HCT116 (cell line): Measurements from ENCODE around the gene CAVIN2. TPM values are rescaled to one million over a fixed set of nuclear protein-coding genes. Genes with fewer than 3 reads are reported as not detected.

ENCODE experiments used
- ATAC-seq: fragments of 200-7000 bp; cut with Tn5 transposase; 2 replicates; pipeline ENCODE4 v1.9.1; 2020; ENCODE audit warnings: mild to moderate bottlenecking, moderate library complexity
- BruUV-seq: library from RNA; stranded (reverse); fragments of 400-500 nt; replicated peaks from 2 replicates; lab custom pipeline; 2021; lab: Mats Ljungman, UMichigan
- CTCF ChIA-PET: fragments of 300-600 bp; sonication (Branson Sonifier 250); formaldehyde crosslinking; loops from one replicate; lab custom pipeline; 2021; ENCODE audit warnings: antibody characterized with exemption; lab: Charles Lee
- POLR2A ChIA-PET: fragments of 300-600, 350-600 bp; sonication (Branson Sonifier 250); formaldehyde crosslinking; loops from one replicate; lab custom pipeline; 2021; ENCODE audit warnings: antibody characterized with exemption; lab: Charles Lee
- RAD21 ChIA-PET, 2 experiments: fragments of 300-600 bp; sonication (Branson Sonifier 250); formaldehyde crosslinking; loops; one replicate each; lab custom pipeline; 2023; ENCODE audit warnings: low total read pairs in 2 of 2; ENCODE audit not compliant: uncharacterized antibody in 2 of 2, unreplicated experiment in 2 of 2, low non-redundant PET in 1 of 2; lab: Charles Lee
- DNase-seq: peaks from one replicate; pipeline ENCODE4 v3.0.0-alpha.2; 2010; ENCODE audit warnings: low read depth, low spot score
- H2AFZ ChIP-seq: fragments of 200-600 bp; shearing (Covaris generic), sonication (generic); 2 replicates; pipeline ENCODE4 v1.6.1; 2017; ENCODE audit warnings: low read depth, mixed run types, mixed read lengths, antibody characterized with exemption, low read length; ENCODE audit not compliant: poor library complexity, severe bottlenecking
- H3K27ac ChIP-seq: 2 replicates; pipeline ENCODE4 v1.5.1; 2012; ENCODE audit warnings: low read depth, low read length
- H3K27me3 ChIP-seq: fragments of 200-600 bp; sonication (generic); 2 replicates; pipeline ENCODE4 v1.6.1; 2016; ENCODE audit warnings: mixed run types, low read length, mixed read lengths; ENCODE audit not compliant: insufficient read depth
- H3K36me3 ChIP-seq, 2 experiments: fragments of 200-500 bp in 1 of 2; fragments of 200-600 bp in 1 of 2; sonication (Bioruptor generic) in 1 of 2; sonication (generic) in 1 of 2; 2 replicates each; pipeline versions ENCODE4 v1.5.1 to v1.6.1; 2014 to 2016; ENCODE audit warnings: low read length in 2 of 2, inconsistent platforms in 1 of 2, mixed read lengths in 1 of 2, mixed run types in 1 of 2; ENCODE audit not compliant: insufficient read depth in 2 of 2, control insufficient read depth in 1 of 2
- H3K4me1 ChIP-seq, 2 experiments: fragments of 200-600 bp in 1 of 2; sonication (generic) in 1 of 2; 2 replicates each; pipeline versions ENCODE4 v1.5.1 to v1.6.1; 2012 to 2017; ENCODE audit warnings: low read length in 2 of 2, inconsistent platforms in 1 of 2, mild to moderate bottlenecking in 1 of 2, mixed read lengths in 1 of 2, mixed run types in 1 of 2, moderate library complexity in 1 of 2; ENCODE audit not compliant: insufficient read depth in 2 of 2, control insufficient read depth in 1 of 2
- H3K4me2 ChIP-seq: fragments of 200-600 bp; sonication (generic); 2 replicates; pipeline ENCODE4 v1.6.1; 2017; ENCODE audit warnings: mixed run types, low read length, mixed read lengths
- H3K4me3 ChIP-seq, 2 experiments: fragments of 200-600 bp in 1 of 2; sonication (generic) in 1 of 2; replicated peaks in 1 of 2; 2 replicates each; pipeline ENCODE4 v1.5.1; 2011 to 2016; ENCODE audit warnings: low read length in 2 of 2, control low read depth in 1 of 2, low read depth in 1 of 2, mild to moderate bottlenecking in 1 of 2, mixed read lengths in 1 of 2, mixed run types in 1 of 2
- H3K79me2 ChIP-seq: fragments of 200-600 bp; sonication (generic); 2 replicates; pipeline ENCODE4 v1.6.1; 2017; ENCODE audit warnings: mild to moderate bottlenecking, mixed run types, low read length, moderate library complexity, mixed read lengths; ENCODE audit not compliant: insufficient read depth
- H3K9ac ChIP-seq: fragments of 200-600 bp; sonication (generic); 2 replicates; pipeline ENCODE4 v1.6.1; 2016; ENCODE audit warnings: low read length, mixed read lengths
- H3K9me2 ChIP-seq: fragments of 200-600 bp; sonication (generic), shearing (Covaris generic); 2 replicates; pipeline ENCODE4 v1.6.1; 2017; ENCODE audit warnings: mixed run types, mild to moderate bottlenecking, moderate library complexity; ENCODE audit not compliant: insufficient read depth
- H3K9me3 ChIP-seq, 2 experiments: fragments of 200-500 bp in 1 of 2; fragments of 200-600 bp in 1 of 2; sonication (Bioruptor generic) in 1 of 2; sonication (generic) in 1 of 2; 2 replicates each; pipeline ENCODE4 v1.6.1; 2014 to 2017; ENCODE audit warnings: low read length in 2 of 2, mixed read lengths in 2 of 2, inconsistent platforms in 1 of 2, low read depth in 1 of 2, mild to moderate bottlenecking in 1 of 2, mixed run types in 1 of 2, moderate library complexity in 1 of 2; ENCODE audit not compliant: control insufficient read depth in 1 of 2, insufficient read depth in 1 of 2
- H4K20me1 ChIP-seq: fragments of 200-600 bp; sonication (generic), shearing (Covaris generic); 2 replicates; pipeline ENCODE4 v1.6.1; 2017; ENCODE audit warnings: mixed run types, mild to moderate bottlenecking, moderate library complexity; ENCODE audit not compliant: insufficient read depth
- CEBPB ChIP-seq: IDR thresholded peaks from 2 replicates; pipeline ENCODE4 v1.6.1; 2012; ENCODE audit warnings: low read depth
- JUND ChIP-seq: IDR thresholded peaks from 2 replicates; pipeline ENCODE4 v1.6.1; 2012
- POLR2A ChIP-seq: IDR thresholded peaks from 2 replicates; pipeline ENCODE4 v1.7.0; 2011; ENCODE audit warnings: borderline replicate concordance; ENCODE audit not compliant: insufficient read depth, insufficient read length; ENCODE audit errors: extremely low read depth
- RAD21 ChIP-seq: IDR thresholded peaks from 2 replicates; pipeline ENCODE4 v1.6.1; 2012; ENCODE audit warnings: low read depth, mild to moderate bottlenecking
- SIN3A ChIP-seq: IDR thresholded peaks from 2 replicates; pipeline ENCODE4 v1.6.1; 2012; ENCODE audit warnings: low read depth
- SRF ChIP-seq: IDR thresholded peaks from 2 replicates; pipeline ENCODE4 v1.6.1; 2012; ENCODE audit warnings: low read depth
- TCF7L2 ChIP-seq: IDR thresholded peaks from 2 replicates; pipeline ENCODE4 v1.7.0; 2011; ENCODE audit warnings: borderline replicate concordance, inconsistent platforms; ENCODE audit not compliant: insufficient read depth, insufficient read length; ENCODE audit errors: extremely low read depth
- ZFX ChIP-seq: fragments of 450-650 bp; IDR thresholded peaks from 2 replicates; pipeline ENCODE4 v1.6.1; 2017
- intact Hi-C: fragments of 100-400 bp; cut with micrococcal nuclease; formaldehyde crosslinking; loops from 2 replicates; pipeline ENCODE4 v1.10.0; 2022
- total RNA-seq: library from RNA; stranded (reverse); gene quantifications from one replicate; pipeline ENCODE4 v1.2.1, GENCODE V29; 2021; ENCODE audit not compliant: unreplicated experiment
- TF ChIP-seq, protein P1 (sequence below): IDR thresholded peaks from 2 replicates; pipeline ENCODE4 v1.6.1; 2012

Gene CAVIN2
- total RNA-seq, 1 experiment from 2014 or later: 0.27 TPM

GRCh38 chr2:191799526-191799925 is 47.4 kb downstream of the CAVIN2 start:
- TF ChIP-seq JUND: no peak
- TF ChIP-seq RAD21: no peak
- TF ChIP-seq POLR2A: no peak
- no peak for TF ChIP-seq CEBPB
- ATAC-seq (no peak), DNase-seq (no peak)
- no peak overlapping the region for H3K27ac ChIP-seq
- POLR2A ChIA-PET: no interaction called here
- H3K9me2 ChIP-seq: no peaks in the 10 kb centered on the region
- H3K9me3 ChIP-seq: no peaks in the 10 kb centered on the region
- no peaks in the 10 kb centered on the region for H3K79me2 ChIP-seq
- no TSS peak for BruUV-seq
- H3K4me3 ChIP-seq: no peak overlapping the region
- no peaks in the 10 kb centered on the region for H3K4me1 ChIP-seq
- H3K36me3 ChIP-seq: no peaks in the 10 kb centered on the region
- no peak overlapping the region for H2AFZ ChIP-seq
- no peaks in the 10 kb centered on the region for H4K20me1 ChIP-seq
- intact Hi-C loops: loop anchor here (5.0 kb wide), 1 partner anchor 232 kb away; no protein-coding TSS in a partner anchor
- no peaks in the 10 kb centered on the region for H3K27me3 ChIP-seq
- no peak overlapping the region for H3K9ac ChIP-seq
- RAD21 ChIA-PET: no interaction called here
- CTCF ChIA-PET: no interaction called here
- no peak overlapping the region for H3K4me2 ChIP-seq

DNA sequence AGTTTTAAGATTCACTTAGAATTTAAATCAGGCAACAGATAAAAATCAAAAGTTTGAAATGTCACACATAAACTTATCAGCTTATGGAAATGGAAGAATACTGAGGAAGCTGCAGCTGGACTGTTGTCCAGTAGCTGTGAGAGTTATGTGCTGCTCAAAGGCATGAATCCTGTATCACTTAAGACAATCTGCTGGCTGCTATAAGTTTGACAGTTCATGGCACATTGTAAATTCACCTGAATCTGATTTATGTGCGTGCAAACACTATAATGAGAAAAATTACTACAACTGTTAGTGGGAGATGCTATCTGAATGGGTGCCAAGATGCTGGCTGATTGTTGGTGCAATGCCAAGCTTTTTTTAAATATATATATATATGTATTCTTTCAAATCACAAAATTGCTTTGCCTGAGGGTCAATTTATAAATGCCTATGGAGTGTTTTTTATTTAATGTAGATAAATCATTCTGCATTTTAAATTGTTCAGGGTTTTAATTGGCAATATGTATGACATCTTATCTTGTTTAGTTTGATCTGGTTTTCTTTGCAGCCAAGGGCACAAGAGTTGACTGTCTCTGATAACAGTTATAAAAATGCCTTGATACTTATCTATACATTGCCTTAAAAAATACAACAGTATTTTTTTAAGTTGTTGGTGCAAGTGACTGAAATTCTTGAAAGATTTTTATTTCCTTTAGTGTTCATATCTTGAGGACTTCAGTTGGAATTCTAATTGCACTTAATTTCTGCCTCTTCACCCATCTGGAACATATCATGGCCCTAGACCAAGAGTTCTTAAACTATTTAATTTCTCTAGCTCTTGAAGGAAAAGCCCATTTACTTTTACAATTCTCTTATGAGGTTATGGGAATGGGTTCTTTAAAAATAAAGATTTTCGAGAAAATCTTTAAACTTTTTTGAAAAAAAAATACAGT is 48.7 kb downstream of the CAVIN2 start:
- Histone ChIP-seq H3K36me3 (no peaks in the 10 kb centered on the region), H3K27ac (no peak overlapping the region), H3K27me3 (no peaks in the 10 kb centered on the region), H3K9me3 (no peaks in the 10 kb centered on the region), H3K4me2 (no peak overlapping the region), H2AFZ (no peak overlapping the region), H3K4me3 (no peak overlapping the region), H4K20me1 (no peaks in the 10 kb centered on the region), H3K9me2 (no peaks in the 10 kb centered on the region), H3K79me2 (no peaks in the 10 kb centered on the region), H3K4me1 (no peaks in the 10 kb centered on the region), H3K9ac (no peak overlapping the region)
- DNase-seq: no peak
- RAD21 ChIA-PET: no interaction called here
- BruUV-seq: no TSS peak
- TF ChIP-seq CEBPB (no peak), SRF (no peak), TCF7L2 (no peak), ZFX (no peak), SIN3A (no peak)
- TF ChIP-seq, protein P1, sequence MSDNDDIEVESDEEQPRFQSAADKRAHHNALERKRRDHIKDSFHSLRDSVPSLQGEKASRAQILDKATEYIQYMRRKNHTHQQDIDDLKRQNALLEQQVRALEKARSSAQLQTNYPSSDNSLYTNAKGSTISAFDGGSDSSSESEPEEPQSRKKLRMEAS: no peak
- POLR2A ChIA-PET: no interaction called here
- CTCF ChIA-PET: no interaction called here
- no peak for ATAC-seq
- intact Hi-C loops: loop anchor here (5.0 kb wide), 1 partner anchor 231 kb away; no protein-coding TSS in a partner anchor
